ENCODE results near the gene HERPUD2. TPM values are rescaled to one million over a fixed set of nuclear protein-coding genes. Genes with fewer than 3 reads are reported as not detected.

Gene HERPUD2
- total RNA-seq, 1 experiment from 2014 or later = 36.4 TPM

GRCh38 chr7:35650751-35651150, 44.2 kb downstream of the HERPUD2 start:
- Histone ChIP-seq H3K36me3 (ENCODE audit: control insufficient read depth, insufficient read depth, low read length) (no peaks in the 10 kb centered on the region), H3K9me3 (ENCODE audit: control insufficient read depth, insufficient read depth, low read depth, low read length) (no peaks in the 10 kb centered on the region), H3K4me3 (ENCODE audit: low read depth in 2 of 2, low read length in 2 of 2) (no peak overlapping the region), H3K27ac (ENCODE audit: low read length) (no peak overlapping the region), H3K4me1 (ENCODE audit: control insufficient read depth, insufficient read depth, low read length) (no peaks in the 10 kb centered on the region), H3K27me3 (ENCODE audit: control insufficient read depth, insufficient read depth, low read length) (no peaks in the 10 kb centered on the region)
- BruUV-seq (replicated peaks) = no TSS peak
- in situ Hi-C loops (cut with HindIII; ENCODE audit: low pct_unique_long_range_greater_than_20kb, low sequenced_read_pairs) (no loop called here), intact Hi-C loops (cut with micrococcal nuclease; ENCODE audit: unreplicated experiment) (no loop called here)
- CTCF ChIA-PET = no interaction called here
- ATAC-seq (no peak), DNase-seq (ENCODE audit: low read depth, low spot score) (no peak)
- POLR2A ChIA-PET = no interaction called here
- TF ChIP-seq TCF7L2 (IDR thresholded peaks at IDR 0.05; ENCODE audit: low read depth, low read length) (no peak), SIN3A (IDR thresholded peaks at IDR 0.05; ENCODE audit: borderline replicate concordance, insufficient read depth, low read depth, low read length) (no peak), POLR2AphosphoS5 (IDR thresholded peaks at IDR 0.05; ENCODE audit: low read depth, low read length) (no peak)
- TF ChIP-seq, protein P1, sequence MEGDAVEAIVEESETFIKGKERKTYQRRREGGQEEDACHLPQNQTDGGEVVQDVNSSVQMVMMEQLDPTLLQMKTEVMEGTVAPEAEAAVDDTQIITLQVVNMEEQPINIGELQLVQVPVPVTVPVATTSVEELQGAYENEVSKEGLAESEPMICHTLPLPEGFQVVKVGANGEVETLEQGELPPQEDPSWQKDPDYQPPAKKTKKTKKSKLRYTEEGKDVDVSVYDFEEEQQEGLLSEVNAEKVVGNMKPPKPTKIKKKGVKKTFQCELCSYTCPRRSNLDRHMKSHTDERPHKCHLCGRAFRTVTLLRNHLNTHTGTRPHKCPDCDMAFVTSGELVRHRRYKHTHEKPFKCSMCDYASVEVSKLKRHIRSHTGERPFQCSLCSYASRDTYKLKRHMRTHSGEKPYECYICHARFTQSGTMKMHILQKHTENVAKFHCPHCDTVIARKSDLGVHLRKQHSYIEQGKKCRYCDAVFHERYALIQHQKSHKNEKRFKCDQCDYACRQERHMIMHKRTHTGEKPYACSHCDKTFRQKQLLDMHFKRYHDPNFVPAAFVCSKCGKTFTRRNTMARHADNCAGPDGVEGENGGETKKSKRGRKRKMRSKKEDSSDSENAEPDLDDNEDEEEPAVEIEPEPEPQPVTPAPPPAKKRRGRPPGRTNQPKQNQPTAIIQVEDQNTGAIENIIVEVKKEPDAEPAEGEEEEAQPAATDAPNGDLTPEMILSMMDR (IDR thresholded peaks at IDR 0.05) = no peak
- TF ChIP-seq, protein P2, sequence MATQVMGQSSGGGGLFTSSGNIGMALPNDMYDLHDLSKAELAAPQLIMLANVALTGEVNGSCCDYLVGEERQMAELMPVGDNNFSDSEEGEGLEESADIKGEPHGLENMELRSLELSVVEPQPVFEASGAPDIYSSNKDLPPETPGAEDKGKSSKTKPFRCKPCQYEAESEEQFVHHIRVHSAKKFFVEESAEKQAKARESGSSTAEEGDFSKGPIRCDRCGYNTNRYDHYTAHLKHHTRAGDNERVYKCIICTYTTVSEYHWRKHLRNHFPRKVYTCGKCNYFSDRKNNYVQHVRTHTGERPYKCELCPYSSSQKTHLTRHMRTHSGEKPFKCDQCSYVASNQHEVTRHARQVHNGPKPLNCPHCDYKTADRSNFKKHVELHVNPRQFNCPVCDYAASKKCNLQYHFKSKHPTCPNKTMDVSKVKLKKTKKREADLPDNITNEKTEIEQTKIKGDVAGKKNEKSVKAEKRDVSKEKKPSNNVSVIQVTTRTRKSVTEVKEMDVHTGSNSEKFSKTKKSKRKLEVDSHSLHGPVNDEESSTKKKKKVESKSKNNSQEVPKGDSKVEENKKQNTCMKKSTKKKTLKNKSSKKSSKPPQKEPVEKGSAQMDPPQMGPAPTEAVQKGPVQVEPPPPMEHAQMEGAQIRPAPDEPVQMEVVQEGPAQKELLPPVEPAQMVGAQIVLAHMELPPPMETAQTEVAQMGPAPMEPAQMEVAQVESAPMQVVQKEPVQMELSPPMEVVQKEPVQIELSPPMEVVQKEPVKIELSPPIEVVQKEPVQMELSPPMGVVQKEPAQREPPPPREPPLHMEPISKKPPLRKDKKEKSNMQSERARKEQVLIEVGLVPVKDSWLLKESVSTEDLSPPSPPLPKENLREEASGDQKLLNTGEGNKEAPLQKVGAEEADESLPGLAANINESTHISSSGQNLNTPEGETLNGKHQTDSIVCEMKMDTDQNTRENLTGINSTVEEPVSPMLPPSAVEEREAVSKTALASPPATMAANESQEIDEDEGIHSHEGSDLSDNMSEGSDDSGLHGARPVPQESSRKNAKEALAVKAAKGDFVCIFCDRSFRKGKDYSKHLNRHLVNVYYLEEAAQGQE (IDR thresholded peaks at IDR 0.05; ENCODE audit: insufficient read depth in 1 of 2, low read depth in 2 of 2, low read length in 1 of 2) = no peak

- TF ChIP-seq, protein P2 (IDR thresholded peaks at IDR 0.05; ENCODE audit: insufficient read depth in 1 of 2, low read depth in 2 of 2, low read length in 1 of 2) = no peak
- no peak for TF ChIP-seq SIN3A (IDR thresholded peaks at IDR 0.05; ENCODE audit: borderline replicate concordance, insufficient read depth, low read depth, low read length)
- no peak for TF ChIP-seq POLR2AphosphoS5 (IDR thresholded peaks at IDR 0.05; ENCODE audit: low read depth, low read length)
- TF ChIP-seq, protein P1 (IDR thresholded peaks at IDR 0.05) = no peak
- TF ChIP-seq TCF7L2 (IDR thresholded peaks at IDR 0.05; ENCODE audit: low read depth, low read length) = no peak
- H3K27me3 ChIP-seq (ENCODE audit: control insufficient read depth, insufficient read depth, low read length) = no peaks in the 10 kb centered on the region
- H3K36me3 ChIP-seq (ENCODE audit: control insufficient read depth, insufficient read depth, low read length) = no peaks in the 10 kb centered on the region
- no peak overlapping the region for H3K4me3 ChIP-seq (ENCODE audit: low read depth in 2 of 2, low read length in 2 of 2)
- ATAC-seq (no peak), DNase-seq (ENCODE audit: low read depth, low spot score) (no peak)
- H3K27ac ChIP-seq (ENCODE audit: low read length) = no peak overlapping the region
- no peaks in the 10 kb centered on the region for H3K4me1 ChIP-seq (ENCODE audit: control insufficient read depth, insufficient read depth, low read length)
- CTCF ChIA-PET = no interaction called here
- no peaks in the 10 kb centered on the region for H3K9me3 ChIP-seq (ENCODE audit: control insufficient read depth, insufficient read depth, low read depth, low read length)
- POLR2A ChIA-PET = no interaction called here
- BruUV-seq (replicated peaks) = no TSS peak
- intact Hi-C loops (cut with micrococcal nuclease; ENCODE audit: unreplicated experiment) (no loop called here), in situ Hi-C loops (cut with HindIII; ENCODE audit: low pct_unique_long_range_greater_than_20kb, low sequenced_read_pairs) (no loop called here)
Measured at GRCh38 chr7:35649711-35650110, 45.2 kb downstream of the HERPUD2 start.

Measured in Panc1 (cell line).